GM20000 (cell line): ENCODE measurements around the gene TCF7L2.

ENCODE experiments used
- DNase-seq: peaks from one replicate; pipeline ENCODE4 v3.0.0; 2012; ENCODE audit warnings: low spot score
- TF ChIP-seq, protein P1 (sequence below): IDR thresholded peaks from 2 replicates; pipeline ENCODE4 v1.5.1; 2012; ENCODE audit warnings: mild to moderate bottlenecking, control low read depth; ENCODE audit errors: extremely low read depth, missing control alignments

Gene TCF7L2

GRCh38 chr10:113148901-113149300 lies 198.9 kb downstream of the TCF7L2 start:
- no peak for DNase-seq
- TF ChIP-seq, protein P1, sequence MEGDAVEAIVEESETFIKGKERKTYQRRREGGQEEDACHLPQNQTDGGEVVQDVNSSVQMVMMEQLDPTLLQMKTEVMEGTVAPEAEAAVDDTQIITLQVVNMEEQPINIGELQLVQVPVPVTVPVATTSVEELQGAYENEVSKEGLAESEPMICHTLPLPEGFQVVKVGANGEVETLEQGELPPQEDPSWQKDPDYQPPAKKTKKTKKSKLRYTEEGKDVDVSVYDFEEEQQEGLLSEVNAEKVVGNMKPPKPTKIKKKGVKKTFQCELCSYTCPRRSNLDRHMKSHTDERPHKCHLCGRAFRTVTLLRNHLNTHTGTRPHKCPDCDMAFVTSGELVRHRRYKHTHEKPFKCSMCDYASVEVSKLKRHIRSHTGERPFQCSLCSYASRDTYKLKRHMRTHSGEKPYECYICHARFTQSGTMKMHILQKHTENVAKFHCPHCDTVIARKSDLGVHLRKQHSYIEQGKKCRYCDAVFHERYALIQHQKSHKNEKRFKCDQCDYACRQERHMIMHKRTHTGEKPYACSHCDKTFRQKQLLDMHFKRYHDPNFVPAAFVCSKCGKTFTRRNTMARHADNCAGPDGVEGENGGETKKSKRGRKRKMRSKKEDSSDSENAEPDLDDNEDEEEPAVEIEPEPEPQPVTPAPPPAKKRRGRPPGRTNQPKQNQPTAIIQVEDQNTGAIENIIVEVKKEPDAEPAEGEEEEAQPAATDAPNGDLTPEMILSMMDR: no peak

DNA sequence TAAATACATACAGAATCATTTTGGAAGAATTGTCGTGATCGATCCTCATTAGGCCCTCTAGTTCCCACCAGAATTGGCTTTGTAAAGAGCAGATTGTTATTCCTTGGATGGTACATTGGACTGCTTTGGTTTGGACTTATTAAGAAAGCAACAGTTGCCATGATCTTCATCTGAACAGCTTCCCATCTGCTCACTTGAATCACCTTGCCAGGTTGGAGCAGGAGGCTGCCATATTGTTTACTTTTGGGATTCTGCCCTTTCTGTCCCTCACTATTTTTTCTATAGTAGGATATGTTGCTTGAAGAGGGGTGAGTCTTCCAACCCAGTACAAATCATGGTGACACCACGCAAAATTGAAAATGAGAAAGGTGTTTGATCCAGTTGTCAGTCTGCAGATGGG lies 199.6 kb downstream of the TCF7L2 start:
- no peak for DNase-seq
- TF ChIP-seq, protein P1: no peak

DNA sequence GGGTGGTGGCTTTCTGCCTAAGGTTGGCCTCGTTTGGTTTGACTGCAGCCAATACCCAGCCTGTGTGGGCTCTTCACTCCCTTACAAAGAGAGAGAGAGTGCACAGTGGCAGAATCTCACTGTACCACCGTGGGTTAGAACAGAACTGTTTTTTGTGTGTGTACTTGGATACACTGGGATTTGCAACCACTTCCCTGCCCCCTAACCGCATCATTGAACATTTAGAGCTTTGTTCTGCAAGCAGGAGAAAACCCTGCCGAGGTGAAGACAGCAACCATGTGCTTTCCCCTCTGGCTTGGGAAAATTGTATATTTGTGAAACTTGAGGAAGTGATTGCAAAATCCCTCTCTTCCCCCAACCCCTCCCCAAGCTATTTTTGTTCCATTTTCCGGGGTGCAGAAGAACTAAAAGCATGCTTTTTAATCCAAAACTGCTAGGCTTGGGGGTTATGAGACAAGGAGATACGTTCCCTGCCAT lies 201.2 kb downstream of the TCF7L2 start:
- TF ChIP-seq, protein P1: no peak
- DNase-seq: no peak

GRCh38 chr10:113153493-113154102 lies 203.6 kb downstream of the TCF7L2 start:
- DNase-seq: no peak

GRCh38 chr10:113157441-113157840 lies 207.4 kb downstream of the TCF7L2 start:
- DNase-seq: no peak
- TF ChIP-seq, protein P1: no peak

More at GRCh38 chr10:113153493-113154102, 203.6 kb downstream of the TCF7L2 start:
- TF ChIP-seq, protein P1: no peak

- TF ChIP-seq, protein P1: no peak
Observed at GRCh38 chr10:113158183-113158582, 208.1 kb downstream of the TCF7L2 start.

GRCh38 chr10:113159563-113159962 lies 209.5 kb downstream of the TCF7L2 start:
- TF ChIP-seq, protein P1: no peak

More at GRCh38 chr10:113158183-113158582, 208.1 kb downstream of the TCF7L2 start:
- DNase-seq: no peak

More at GRCh38 chr10:113159563-113159962, 209.5 kb downstream of the TCF7L2 start:
- no peak for DNase-seq
